Nephron progenitor cell (in vitro differentiated cells): Measurements from ENCODE around the gene ARMC5.

Experiments used
- DNase-seq: peaks from one replicate; pipeline ENCODE4 v3.0.0; 2021
- H3K27ac Mint-ChIP-seq: 2 replicates; pipeline ENCODE4 v1.8.0; 2021; ENCODE audit warnings: mild to moderate bottlenecking, moderate library complexity, mixed read lengths
- H3K27me3 Mint-ChIP-seq: 2 replicates; pipeline ENCODE4 v1.8.0; 2021; ENCODE audit warnings: mild to moderate bottlenecking, low read depth, mixed read lengths; ENCODE audit not compliant: poor library complexity
- H3K36me3 Mint-ChIP-seq: 2 replicates; pipeline ENCODE4 v1.8.0; 2021; ENCODE audit warnings: low read depth, mixed read lengths
- H3K4me1 Mint-ChIP-seq: 2 replicates; pipeline ENCODE4 v1.8.0; 2021; ENCODE audit warnings: mixed read lengths
- H3K4me3 Mint-ChIP-seq: 2 replicates; pipeline ENCODE4 v1.8.0; 2021; ENCODE audit warnings: mild to moderate bottlenecking, moderate library complexity, mixed read lengths
- H3K9me3 Mint-ChIP-seq: 2 replicates; pipeline ENCODE4 v1.8.0; 2021; ENCODE audit warnings: mild to moderate bottlenecking, moderate library complexity, mixed read lengths
- TF ChIP-seq, protein P1 (sequence below): fragments of 200-600 bp; sonication (generic); IDR thresholded peaks from 2 replicates; pipeline ENCODE4 v1.5.0; 2021; ENCODE audit warnings: antibody characterized with exemption

ARMC5 gene

DNA sequence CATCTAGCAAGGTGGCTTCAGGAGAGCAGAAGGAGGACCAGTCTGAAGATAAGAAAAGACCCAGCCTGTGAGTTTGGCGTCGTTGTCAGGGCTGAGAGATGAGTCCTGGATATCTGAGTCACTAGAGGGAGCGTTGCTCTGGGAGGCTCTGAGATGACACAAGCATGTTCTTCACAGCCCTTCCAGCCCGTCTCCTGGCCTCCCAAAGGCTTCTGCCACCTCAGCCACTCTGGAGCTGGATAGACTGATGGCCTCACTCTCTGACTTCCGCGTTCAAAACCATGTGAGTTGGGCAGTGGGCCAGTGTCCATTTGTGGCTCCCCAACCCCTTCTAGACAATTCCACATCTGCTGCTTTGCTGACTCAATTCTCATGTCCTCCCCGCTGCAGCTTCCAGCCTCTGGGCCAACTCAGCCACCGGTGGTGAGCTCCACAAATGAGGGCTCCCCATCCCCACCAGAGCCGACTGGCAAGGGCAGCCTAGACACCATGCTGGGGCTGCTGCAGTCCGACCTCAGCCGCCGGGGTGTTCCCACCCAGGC lies 14.9 kb downstream of the ARMC5 start:
- no peaks in the 10 kb centered on the region for H3K9me3 Mint-ChIP-seq
- no peak overlapping the region for H3K4me3 Mint-ChIP-seq
- DNase-seq, result no peak
- peaks cover 70% of the 10 kb centered on the region for H3K27me3 Mint-ChIP-seq
- peaks cover 6% of the 10 kb centered on the region for H3K36me3 Mint-ChIP-seq
- H3K27ac Mint-ChIP-seq, result no peak overlapping the region
- TF ChIP-seq, protein P1, sequence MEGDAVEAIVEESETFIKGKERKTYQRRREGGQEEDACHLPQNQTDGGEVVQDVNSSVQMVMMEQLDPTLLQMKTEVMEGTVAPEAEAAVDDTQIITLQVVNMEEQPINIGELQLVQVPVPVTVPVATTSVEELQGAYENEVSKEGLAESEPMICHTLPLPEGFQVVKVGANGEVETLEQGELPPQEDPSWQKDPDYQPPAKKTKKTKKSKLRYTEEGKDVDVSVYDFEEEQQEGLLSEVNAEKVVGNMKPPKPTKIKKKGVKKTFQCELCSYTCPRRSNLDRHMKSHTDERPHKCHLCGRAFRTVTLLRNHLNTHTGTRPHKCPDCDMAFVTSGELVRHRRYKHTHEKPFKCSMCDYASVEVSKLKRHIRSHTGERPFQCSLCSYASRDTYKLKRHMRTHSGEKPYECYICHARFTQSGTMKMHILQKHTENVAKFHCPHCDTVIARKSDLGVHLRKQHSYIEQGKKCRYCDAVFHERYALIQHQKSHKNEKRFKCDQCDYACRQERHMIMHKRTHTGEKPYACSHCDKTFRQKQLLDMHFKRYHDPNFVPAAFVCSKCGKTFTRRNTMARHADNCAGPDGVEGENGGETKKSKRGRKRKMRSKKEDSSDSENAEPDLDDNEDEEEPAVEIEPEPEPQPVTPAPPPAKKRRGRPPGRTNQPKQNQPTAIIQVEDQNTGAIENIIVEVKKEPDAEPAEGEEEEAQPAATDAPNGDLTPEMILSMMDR, result no peak
- H3K4me1 Mint-ChIP-seq, result peaks cover 30% of the 10 kb centered on the region

DNA sequence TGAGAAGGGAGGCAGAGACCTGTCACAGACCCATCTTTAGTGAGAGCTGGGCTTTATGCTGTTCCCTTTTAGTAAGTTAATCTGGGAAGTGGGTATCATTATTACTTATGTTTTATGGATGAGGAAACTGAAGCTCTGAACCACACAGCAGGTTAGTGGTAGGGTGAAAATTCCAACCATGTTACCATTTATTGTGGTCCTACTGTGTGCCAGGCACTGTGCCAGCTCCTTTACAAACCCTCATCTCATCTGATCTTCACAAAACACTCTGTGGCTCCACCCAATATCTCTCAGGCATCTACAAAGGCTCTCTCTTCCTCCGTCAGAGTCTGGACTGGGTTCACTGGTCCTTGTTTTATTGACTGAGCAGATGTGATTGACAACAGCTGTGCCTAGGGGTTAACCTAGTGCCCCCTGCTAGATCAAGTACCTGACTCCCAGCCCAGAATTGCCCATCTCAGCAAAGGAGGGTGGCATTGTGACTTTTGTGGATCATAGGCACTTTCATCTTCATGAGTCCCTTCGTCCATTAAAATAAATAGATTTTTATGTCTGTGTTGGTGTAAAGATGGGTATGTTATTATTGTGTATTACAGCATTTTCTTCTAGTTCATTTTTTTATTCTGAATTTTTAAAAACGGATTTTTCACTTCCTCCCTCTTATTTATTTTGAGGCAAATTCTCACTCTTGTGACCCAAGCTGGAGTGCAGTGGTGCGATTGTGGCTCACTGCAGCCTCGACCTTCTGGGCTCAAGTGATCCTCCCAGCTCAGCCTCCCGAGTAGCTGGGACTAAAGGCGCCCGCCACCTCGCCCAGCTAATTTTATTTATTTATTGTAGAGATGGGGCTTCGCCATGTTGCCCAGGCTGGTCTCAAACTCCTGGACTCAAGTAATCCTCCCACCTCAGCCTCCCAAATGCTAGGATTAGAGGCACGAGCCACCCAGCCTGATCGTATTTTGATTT lies 15.8 kb downstream of the ARMC5 start:
- H3K4me1 Mint-ChIP-seq, result peaks cover 30% of the 10 kb centered on the region

DNA sequence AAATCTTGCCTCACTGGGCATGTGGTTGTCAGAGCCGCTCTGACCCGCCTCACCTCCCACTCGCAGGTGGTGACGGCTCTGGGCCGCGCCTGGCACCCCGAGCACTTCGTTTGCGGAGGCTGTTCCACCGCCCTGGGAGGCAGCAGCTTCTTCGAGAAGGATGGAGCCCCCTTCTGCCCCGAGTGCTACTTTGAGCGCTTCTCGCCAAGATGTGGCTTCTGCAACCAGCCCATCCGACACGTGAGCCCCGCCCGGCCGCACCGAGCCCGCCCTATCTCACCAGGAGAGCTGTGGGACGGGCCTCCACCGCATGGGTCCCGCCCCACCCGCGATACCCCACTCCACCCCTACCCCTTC lies 16.6 kb downstream of the ARMC5 start:
- H3K27me3 Mint-ChIP-seq, result peaks cover 83% of the 10 kb centered on the region
- peak; percentile 18 for DNase-seq
- peaks cover 6% of the 10 kb centered on the region for H3K36me3 Mint-ChIP-seq
- peaks cover 29% of the 10 kb centered on the region for H3K4me1 Mint-ChIP-seq
- no peak overlapping the region for H3K27ac Mint-ChIP-seq
- H3K9me3 Mint-ChIP-seq, result no peaks in the 10 kb centered on the region
- TF ChIP-seq, protein P1, result no peak
- H3K4me3 Mint-ChIP-seq, result peak overlapping the region; percentile 75

More for the DNA sequence above, 15.8 kb downstream of the ARMC5 start:
- Mint-ChIP-seq H3K27me3 (peaks cover 76% of the 10 kb centered on the region), H3K4me3 (no peak overlapping the region), H3K36me3 (peaks cover 6% of the 10 kb centered on the region), H3K9me3 (no peaks in the 10 kb centered on the region), H3K27ac (no peak overlapping the region)
- no peak for DNase-seq
- TF ChIP-seq, protein P1, result no peak

DNA sequence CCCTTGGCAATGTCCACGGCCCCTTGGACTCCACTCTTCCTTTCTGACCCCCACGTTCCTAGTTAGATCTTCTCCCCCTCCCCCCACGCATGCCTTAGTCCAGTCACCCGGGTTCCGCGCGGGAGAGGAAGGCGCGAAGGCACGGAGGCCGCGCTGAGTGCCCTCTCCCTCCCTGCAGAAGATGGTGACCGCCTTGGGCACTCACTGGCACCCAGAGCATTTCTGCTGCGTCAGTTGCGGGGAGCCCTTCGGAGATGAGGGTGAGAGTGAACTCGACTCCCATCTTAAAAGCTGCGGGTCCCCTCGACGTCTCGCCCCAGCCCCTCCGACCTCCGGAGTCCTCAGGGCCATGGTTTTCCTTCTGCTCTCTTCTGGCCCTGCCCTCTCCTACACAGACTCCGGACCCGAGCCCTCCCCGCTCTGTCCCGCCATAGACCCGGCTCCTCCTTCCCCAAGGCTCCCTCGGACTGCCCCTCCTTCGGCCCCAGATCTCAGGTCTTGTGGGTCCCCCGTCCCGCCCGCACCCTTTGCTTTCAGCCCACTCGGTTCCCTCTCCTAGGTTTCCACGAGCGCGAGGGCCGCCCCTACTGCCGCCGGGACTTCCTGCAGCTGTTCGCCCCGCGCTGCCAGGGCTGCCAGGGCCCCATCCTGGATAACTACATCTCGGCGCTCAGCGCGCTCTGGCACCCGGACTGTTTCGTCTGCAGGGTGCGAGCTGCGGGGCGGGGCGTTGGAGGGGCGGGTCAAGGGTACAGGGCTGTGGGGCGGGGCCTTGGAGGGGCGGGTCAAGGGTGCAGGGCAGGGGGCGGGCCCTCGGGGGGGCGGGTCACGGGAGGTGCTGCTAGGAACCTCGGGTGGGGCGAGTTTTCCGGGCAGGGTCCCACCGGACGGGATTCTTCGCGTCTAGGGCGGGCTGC lies 17.3 kb downstream of the ARMC5 start:
- H3K27ac Mint-ChIP-seq, result no peak overlapping the region

More for the DNA sequence above, 17.3 kb downstream of the ARMC5 start:
- Mint-ChIP-seq H3K36me3 (peaks cover 6% of the 10 kb centered on the region), H3K4me3 (peak overlapping the region; percentile 75), H3K4me1 (peaks cover 23% of the 10 kb centered on the region), H3K9me3 (no peaks in the 10 kb centered on the region), H3K27me3 (peaks cover 85% of the 10 kb centered on the region)
- peak; percentile 83 for DNase-seq
- TF ChIP-seq, protein P1, result no peak
